Activated CD8-positive, alpha-beta T cell treated with anti-CD3 and anti-CD28 coated beads, Interleukin-2, amount 10 ng/mL, durations not matched to agents 7 days and 5 days (primary cell): ENCODE results near the gene SMOC2. TPM values are rescaled to one million over a fixed set of nuclear protein-coding genes. Genes with fewer than 3 reads are reported as not detected.

Source experiments
- ATAC-seq: fragments of 150-1000 bp; cut with Tn5 transposase; one replicate; pipeline ENCODE4 v1.10.0; 2021; ENCODE audit warnings: moderate library complexity
- CTCF ChIA-PET: fragments of 350-600 bp; sonication (Branson Sonifier 250); formaldehyde crosslinking; loops from one replicate; lab custom pipeline; 2021; ENCODE audit warnings: antibody characterized with exemption; lab: Charles Lee
- POLR2A ChIA-PET: fragments of 350-600 bp; sonication (Branson Sonifier 250); formaldehyde crosslinking; loops from one replicate; lab custom pipeline; 2021; ENCODE audit warnings: antibody characterized with exemption; lab: Charles Lee
- DNase-seq: peaks from one replicate; pipeline ENCODE4 v3.0.0-alpha.2; 2020
- H3K27ac Mint-ChIP-seq: one replicate; pipeline ENCODE4 v1.8.0; 2021; ENCODE audit warnings: mild to moderate bottlenecking, mixed read lengths
- H3K27me3 Mint-ChIP-seq: one replicate; pipeline ENCODE4 v1.8.0; 2021; ENCODE audit warnings: low read depth, mixed read lengths
- H3K36me3 Mint-ChIP-seq: one replicate; pipeline ENCODE4 v1.8.0; 2021; ENCODE audit warnings: low read depth, mixed read lengths
- H3K4me1 Mint-ChIP-seq: one replicate; pipeline ENCODE4 v1.8.0; 2021; ENCODE audit warnings: low read depth, mixed read lengths
- H3K4me3 Mint-ChIP-seq: one replicate; pipeline ENCODE4 v1.8.0; 2021; ENCODE audit warnings: mild to moderate bottlenecking, mixed read lengths
- H3K9me3 Mint-ChIP-seq: one replicate; pipeline ENCODE4 v1.8.0; 2022; ENCODE audit warnings: mixed read lengths; ENCODE audit not compliant: insufficient read depth
- total RNA-seq, 2 experiments: library from RNA; stranded (reverse); gene quantifications; one replicate each; pipeline ENCODE4 v1.2.3, GENCODE V29; 2021

SMOC2 gene
- total RNA-seq, 2 experiments from 2014 or later, result not detected

DNA sequence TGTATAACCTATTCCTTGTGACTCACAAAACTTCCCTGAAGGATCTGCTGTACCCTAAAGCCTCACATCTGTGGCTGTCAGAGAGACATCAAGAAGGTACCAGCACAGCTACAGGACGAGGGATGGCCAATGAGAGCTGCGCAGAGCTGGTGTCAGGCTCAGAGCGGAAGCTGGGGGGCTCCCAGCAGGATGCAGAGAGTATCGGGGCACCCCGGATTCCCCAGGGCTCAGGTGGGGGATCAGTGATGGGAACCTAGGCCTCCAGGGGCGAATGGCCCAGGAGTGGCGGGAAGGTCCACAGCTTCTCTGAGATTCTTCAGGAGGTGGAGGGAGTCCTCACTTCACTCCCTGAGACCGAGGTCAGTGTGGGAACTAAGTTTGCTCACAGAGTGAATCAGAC is 30.9 kb upstream of the SMOC2 start:
- Mint-ChIP-seq H3K36me3 (no peaks in the 10 kb centered on the region), H3K4me1 (no peaks in the 10 kb centered on the region), H3K27ac (no peak overlapping the region), H3K9me3 (no peaks in the 10 kb centered on the region), H3K4me3 (no peak overlapping the region), H3K27me3 (no peaks in the 10 kb centered on the region)
- ChIA-PET POLR2A (no interaction called here), CTCF (no interaction called here)
- ATAC-seq (no peak), DNase-seq (no peak)

DNA sequence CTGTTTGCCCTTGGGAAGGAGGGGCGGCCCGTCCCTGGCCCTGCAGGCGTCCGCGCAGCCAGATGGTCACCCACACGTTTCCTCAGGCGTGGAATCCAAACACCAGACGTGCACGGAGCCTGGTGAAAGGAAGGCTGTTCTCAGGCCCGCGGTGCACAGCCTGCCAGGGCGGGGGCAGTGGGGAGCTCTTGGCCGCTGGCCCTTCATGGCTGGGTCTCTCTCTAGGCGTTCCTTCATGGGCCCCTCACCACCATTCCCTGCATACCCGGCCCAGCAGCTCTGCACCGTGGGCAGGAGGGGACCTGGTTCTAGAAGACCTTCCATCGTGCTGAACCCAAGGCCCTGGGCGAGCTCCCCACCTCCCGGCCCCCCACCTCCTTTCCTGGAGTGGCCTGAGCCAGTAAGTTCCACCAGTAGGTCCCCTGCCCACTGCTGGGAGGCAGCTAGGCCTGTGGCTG is 30.4 kb upstream of the SMOC2 start:
- ATAC-seq, result no peak
- no peak for DNase-seq
- ChIA-PET CTCF (no interaction called here), POLR2A (no interaction called here)
- Mint-ChIP-seq H3K4me3 (no peak overlapping the region), H3K4me1 (no peaks in the 10 kb centered on the region), H3K36me3 (no peaks in the 10 kb centered on the region), H3K9me3 (no peaks in the 10 kb centered on the region), H3K27me3 (no peaks in the 10 kb centered on the region), H3K27ac (no peak overlapping the region)

DNA sequence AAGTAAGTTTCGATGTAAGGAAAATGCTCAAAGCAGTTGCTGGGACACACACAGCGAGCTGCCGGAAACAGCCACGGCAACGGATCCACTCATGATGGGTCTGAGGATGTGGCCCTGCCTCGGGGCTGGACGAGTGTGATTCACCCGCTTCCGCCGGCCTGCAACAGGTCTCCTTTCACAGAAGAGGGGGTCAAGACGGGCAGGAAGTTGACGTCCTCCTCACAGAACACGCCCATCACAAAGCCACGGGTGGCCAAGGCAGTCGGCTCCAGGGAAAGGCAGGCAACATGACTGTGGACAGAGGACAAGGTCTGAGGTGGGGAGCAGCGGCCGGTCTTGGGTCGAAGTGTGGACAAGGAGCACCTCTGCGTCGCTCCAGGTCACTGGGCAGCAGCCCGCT is 29.9 kb upstream of the SMOC2 start:
- H3K27me3 Mint-ChIP-seq, result no peaks in the 10 kb centered on the region
- no peak for DNase-seq

DNA sequence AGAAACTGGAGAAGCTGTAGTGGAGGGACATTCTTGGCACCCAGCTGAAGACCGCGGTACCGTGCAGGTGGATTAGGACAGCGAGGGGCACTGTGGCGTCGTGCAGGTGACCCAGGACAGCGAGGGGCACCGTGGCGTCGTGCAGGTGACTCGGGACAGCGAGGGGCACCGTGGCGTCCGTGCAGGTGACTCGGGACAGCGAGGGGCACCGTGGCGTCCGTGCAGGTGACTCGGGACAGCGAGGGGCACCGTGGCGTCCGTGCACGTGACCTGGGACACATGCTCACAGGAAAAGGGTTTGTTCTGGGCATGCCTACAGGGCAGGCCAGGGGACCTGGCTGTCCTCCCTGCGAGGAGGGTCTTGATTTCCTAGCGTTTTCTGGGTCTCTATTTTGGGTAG is 29.2 kb upstream of the SMOC2 start:
- Mint-ChIP-seq H3K9me3 (no peaks in the 10 kb centered on the region), H3K27ac (no peak overlapping the region), H3K4me3 (no peak overlapping the region), H3K27me3 (no peaks in the 10 kb centered on the region), H3K4me1 (no peaks in the 10 kb centered on the region), H3K36me3 (no peaks in the 10 kb centered on the region)
- ChIA-PET CTCF (no interaction called here), POLR2A (no interaction called here)
- ATAC-seq, result no peak
- DNase-seq, result no peak

More for the DNA sequence above, 29.9 kb upstream of the SMOC2 start:
- no peaks in the 10 kb centered on the region for H3K36me3 Mint-ChIP-seq
- no peak overlapping the region for H3K27ac Mint-ChIP-seq
- no peaks in the 10 kb centered on the region for H3K9me3 Mint-ChIP-seq
- no peak for ATAC-seq
- POLR2A ChIA-PET, result no interaction called here
- CTCF ChIA-PET, result no interaction called here
- no peak overlapping the region for H3K4me3 Mint-ChIP-seq
- no peaks in the 10 kb centered on the region for H3K4me1 Mint-ChIP-seq

DNA sequence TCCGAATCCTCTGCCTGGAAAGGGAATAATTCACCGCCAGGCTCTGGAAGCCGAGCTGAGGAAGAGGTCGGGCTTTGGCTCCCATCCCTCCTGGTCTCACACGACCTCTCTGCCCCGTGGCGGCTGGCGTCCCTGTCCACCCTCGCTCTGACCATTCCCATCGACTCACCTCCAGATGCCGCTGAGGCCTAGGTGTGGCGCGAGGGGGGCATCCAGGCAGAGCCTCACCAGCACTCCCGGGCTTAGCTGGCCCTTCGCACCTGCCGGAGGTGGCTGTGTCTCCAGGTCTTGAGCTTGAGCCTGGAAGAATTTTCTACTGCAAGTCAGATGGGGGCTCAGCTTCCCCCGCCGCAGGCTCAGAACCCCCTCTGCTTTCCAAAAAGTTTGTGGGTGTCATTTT is 28.5 kb upstream of the SMOC2 start:
- no peaks in the 10 kb centered on the region for H3K27me3 Mint-ChIP-seq
- no peak overlapping the region for H3K4me3 Mint-ChIP-seq
- POLR2A ChIA-PET, result no interaction called here
- no peaks in the 10 kb centered on the region for H3K4me1 Mint-ChIP-seq
- no peak overlapping the region for H3K27ac Mint-ChIP-seq
- DNase-seq, result no peak
- H3K9me3 Mint-ChIP-seq, result no peaks in the 10 kb centered on the region
- no peaks in the 10 kb centered on the region for H3K36me3 Mint-ChIP-seq
- no peak for ATAC-seq
- CTCF ChIA-PET, result no interaction called here

DNA sequence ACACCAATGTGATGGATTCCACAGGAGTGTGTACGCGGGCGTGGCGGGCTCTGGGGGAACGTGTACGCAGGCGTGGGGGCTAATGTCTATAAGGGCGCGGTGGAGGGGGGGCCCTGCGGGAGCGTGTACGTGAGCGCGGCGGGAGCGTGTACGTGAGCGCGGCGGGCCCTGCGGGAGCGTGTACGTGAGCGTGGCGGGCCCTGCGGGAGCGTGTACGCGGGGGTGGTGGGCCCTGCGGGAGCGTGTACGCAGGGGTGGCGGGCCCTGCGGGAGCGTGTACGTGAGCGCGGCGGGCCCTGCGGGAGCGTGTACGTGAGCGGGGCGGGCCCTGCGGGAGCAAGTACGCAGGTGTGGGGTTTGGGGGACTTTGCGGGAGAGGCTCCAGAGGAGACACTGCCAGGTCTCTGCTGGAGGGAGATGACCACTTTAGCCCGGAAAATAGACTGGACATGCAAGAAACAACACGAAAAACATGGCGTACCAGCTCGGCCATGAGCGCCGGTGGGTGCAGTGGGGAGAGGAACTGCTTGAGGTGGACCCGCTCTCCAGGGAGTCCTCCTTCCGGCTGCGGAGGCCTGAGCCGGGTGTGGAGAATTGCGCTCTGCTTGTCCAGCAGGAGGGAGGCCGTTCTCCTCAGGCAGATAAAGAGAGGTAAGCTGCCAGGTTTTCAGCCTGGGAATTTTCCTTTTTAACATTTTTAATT is 27.8 kb upstream of the SMOC2 start:
- Mint-ChIP-seq H3K9me3 (no peaks in the 10 kb centered on the region), H3K27ac (no peak overlapping the region), H3K4me3 (no peak overlapping the region), H3K4me1 (no peaks in the 10 kb centered on the region), H3K27me3 (no peaks in the 10 kb centered on the region), H3K36me3 (no peaks in the 10 kb centered on the region)
- ATAC-seq (no peak), DNase-seq (no peak)
- ChIA-PET CTCF (no interaction called here), POLR2A (no interaction called here)

DNA sequence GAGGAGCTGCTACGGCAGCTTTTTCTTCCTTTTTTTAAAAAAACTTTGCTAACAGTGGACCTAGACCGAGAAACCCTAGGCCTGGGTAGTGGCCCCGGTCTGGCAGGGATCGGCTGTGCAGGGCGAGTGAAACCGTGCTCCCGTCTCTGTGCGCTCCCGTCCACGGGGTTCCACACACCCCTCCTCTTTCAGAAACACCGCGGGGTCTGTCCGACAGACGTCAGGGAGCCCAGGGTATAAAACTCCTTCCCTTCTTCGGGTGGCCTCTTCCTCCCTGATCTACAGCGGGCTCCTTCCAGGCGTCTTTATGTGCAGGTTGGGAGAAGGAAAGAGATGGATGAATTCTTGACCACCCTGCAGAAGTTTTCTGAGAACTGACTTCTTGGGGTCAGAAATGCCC is 27.1 kb upstream of the SMOC2 start:
- H3K4me1 Mint-ChIP-seq, result no peaks in the 10 kb centered on the region
- POLR2A ChIA-PET, result no interaction called here
- ATAC-seq (no peak), DNase-seq (no peak)
- no peaks in the 10 kb centered on the region for H3K9me3 Mint-ChIP-seq
- CTCF ChIA-PET, result no interaction called here
- H3K27ac Mint-ChIP-seq, result no peak overlapping the region
- no peak overlapping the region for H3K4me3 Mint-ChIP-seq
- H3K36me3 Mint-ChIP-seq, result no peaks in the 10 kb centered on the region
- H3K27me3 Mint-ChIP-seq, result no peaks in the 10 kb centered on the region

DNA sequence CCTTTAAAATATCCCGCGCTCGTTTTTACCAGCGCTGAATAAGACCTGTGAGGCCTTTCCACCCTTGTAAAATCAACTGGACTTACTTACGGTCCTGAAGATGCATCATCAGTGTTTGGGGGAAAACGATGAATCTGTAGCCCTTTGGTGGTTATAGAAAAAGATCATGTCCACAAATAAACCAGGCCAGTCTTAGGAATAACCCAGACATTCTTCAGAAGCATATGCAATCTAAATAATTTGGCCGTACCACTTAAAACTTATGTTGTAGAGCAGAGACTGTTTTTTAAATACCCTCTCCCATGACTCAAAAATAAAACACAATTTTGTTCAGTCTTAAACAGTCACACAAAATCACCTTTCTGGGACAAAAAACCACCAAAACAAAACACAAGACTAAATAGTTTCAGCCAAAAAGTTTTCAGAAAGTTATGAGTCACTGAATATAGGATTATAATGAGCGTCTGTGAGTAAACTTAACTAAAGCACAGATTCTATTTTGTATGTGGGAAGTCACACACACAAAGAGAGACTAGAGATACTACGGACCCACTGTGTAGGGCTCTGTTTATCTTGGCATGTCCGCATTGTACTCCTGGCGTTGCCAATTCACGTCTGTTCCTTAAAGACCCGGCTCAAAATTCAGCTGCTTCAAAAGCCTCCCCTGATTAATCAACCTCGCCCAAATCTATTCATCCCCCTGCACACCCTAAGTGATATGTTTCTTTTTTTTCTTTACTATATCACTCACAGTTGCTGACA is 26.5 kb upstream of the SMOC2 start:
- Mint-ChIP-seq H3K27ac (no peak overlapping the region), H3K4me1 (no peaks in the 10 kb centered on the region), H3K9me3 (no peaks in the 10 kb centered on the region), H3K36me3 (no peaks in the 10 kb centered on the region), H3K27me3 (no peaks in the 10 kb centered on the region), H3K4me3 (no peak overlapping the region)
- DNase-seq (no peak), ATAC-seq (no peak)
- CTCF ChIA-PET, result no interaction called here
- POLR2A ChIA-PET, result no interaction called here

DNA sequence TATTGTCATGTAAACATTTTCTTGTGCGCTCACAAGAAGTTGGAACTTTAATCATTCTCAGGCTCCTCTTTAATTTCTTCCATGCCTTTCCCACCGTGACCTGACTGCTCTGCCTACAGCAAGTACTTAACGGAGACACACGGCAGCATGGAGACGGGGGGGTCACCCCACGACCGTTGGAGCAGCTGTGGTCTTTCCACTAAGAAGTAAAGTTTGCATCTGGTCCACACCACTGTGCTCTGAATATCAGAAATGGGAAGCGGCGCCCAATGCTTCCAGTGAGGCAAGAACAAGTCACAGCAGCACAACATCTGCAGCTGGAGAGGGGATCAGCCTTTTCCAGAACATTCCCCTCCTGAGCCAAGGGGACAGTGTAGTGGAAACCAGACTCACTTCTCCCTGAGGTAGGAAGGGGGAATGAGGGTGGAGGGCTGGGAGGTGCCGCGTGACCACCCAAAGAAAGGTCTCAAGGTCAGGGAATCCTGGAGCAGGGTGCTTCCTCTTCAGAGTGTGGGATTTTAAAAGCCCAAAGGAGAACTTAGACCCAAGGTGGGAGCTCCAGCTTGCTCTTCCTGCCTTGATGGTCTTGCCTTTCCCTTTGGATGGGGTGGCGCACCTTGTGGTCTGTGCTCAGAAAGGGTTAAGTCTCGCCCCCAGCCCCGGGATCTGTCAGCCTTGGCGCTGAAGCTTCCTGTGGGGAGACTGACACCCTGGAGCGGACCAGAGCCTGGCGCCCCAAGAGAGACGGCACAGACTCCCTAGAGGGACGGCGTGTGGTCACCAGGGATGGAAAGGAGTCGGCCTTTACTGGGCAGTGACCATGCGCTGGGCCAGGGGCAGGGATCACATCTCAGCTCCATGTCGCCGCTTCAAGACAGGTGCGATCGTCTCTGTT is 25.6 kb upstream of the SMOC2 start:
- no peak for DNase-seq
- Mint-ChIP-seq H3K9me3 (no peaks in the 10 kb centered on the region), H3K4me1 (no peaks in the 10 kb centered on the region), H3K4me3 (no peak overlapping the region), H3K36me3 (no peaks in the 10 kb centered on the region), H3K27me3 (no peaks in the 10 kb centered on the region), H3K27ac (no peak overlapping the region)
- no peak for ATAC-seq
- ChIA-PET POLR2A (no interaction called here), CTCF (no interaction called here)

DNA sequence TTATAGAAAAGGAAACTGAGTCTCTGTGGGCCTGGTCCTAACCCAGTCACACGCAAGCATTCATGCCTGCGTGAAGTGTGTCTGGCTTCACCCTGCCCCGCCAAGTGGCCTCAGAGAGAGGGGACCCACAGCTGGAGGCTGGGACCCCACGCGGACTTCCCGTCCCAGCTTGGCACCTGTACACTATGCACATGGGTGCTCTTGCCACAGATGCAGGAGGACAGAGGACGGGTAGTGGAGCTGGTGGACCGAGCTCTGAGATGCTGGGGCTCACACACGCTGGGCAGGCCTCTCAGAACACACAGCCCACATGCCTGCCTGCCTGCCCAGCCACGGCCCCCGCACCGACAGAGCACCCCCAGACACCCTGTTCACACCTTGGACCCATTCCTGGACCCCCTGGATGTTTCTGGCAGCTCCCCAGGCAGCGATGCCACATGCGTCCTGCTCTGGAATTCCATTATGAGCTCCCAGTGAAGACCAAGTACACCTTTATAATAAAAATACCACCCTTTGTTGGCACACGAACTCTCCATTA is 24.9 kb upstream of the SMOC2 start:
- DNase-seq (no peak), ATAC-seq (no peak)
- POLR2A ChIA-PET, result no interaction called here
- CTCF ChIA-PET, result no interaction called here
- Mint-ChIP-seq H3K4me3 (no peak overlapping the region), H3K4me1 (no peaks in the 10 kb centered on the region), H3K9me3 (no peaks in the 10 kb centered on the region), H3K27ac (no peak overlapping the region), H3K27me3 (no peaks in the 10 kb centered on the region), H3K36me3 (no peaks in the 10 kb centered on the region)

DNA sequence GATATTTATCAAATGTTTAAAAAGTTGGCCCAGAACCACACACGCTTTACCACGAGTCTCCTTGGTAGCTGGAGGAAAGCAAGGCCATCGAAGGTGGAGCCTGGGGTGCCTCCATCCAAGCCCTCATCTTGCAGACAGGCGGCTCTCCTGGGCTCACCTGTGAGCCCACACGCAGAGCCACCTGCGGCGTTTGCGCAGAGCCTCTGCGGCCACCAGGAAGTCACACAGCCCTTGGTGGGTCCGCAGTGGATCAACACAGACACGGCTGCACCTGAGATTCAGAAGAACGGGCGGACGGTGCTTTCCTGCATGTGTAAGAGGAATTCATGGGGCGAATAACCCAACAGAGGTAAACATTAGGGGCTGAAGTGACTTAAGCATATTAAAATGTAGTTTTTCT is 24.5 kb upstream of the SMOC2 start:
- ATAC-seq, result no peak

DNA sequence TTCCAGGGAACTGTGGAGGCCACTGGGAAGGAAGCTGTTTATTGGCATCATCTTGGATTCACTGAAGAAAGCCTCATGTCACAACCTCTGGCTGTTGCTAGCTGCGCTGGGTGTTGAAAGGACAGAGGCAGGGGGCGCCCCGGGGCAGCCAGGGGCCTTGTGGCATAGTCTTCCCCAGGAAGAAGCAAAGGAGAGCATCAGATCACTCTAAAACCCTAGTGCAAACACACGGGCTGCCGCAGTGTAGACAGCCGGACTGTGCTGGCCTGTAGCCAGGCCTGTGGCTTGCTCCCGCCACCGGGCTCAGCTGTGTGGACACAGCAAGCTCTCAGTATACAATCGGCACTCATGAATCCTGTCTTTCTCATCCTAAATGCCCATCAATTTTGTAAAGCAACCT is 23.8 kb upstream of the SMOC2 start:
- ChIA-PET POLR2A (no interaction called here), CTCF (no interaction called here)
- DNase-seq (no peak), ATAC-seq (no peak)
- Mint-ChIP-seq H3K36me3 (no peaks in the 10 kb centered on the region), H3K9me3 (no peaks in the 10 kb centered on the region), H3K27ac (no peak overlapping the region), H3K4me1 (no peaks in the 10 kb centered on the region), H3K4me3 (no peak overlapping the region), H3K27me3 (no peaks in the 10 kb centered on the region)

More for the DNA sequence above, 24.5 kb upstream of the SMOC2 start:
- no peak for DNase-seq
- ChIA-PET CTCF (no interaction called here), POLR2A (no interaction called here)
- Mint-ChIP-seq H3K27ac (no peak overlapping the region), H3K4me3 (no peak overlapping the region), H3K27me3 (no peaks in the 10 kb centered on the region), H3K4me1 (no peaks in the 10 kb centered on the region), H3K36me3 (no peaks in the 10 kb centered on the region), H3K9me3 (no peaks in the 10 kb centered on the region)
